ENCODE data around the gene SFSWAP.
"Not testable (repeated sequence)": the region's sequence is repeated elsewhere in the genome, so short reads cannot be mapped to it uniquely, and the experiment has no call there.

The SFSWAP gene

DNA sequence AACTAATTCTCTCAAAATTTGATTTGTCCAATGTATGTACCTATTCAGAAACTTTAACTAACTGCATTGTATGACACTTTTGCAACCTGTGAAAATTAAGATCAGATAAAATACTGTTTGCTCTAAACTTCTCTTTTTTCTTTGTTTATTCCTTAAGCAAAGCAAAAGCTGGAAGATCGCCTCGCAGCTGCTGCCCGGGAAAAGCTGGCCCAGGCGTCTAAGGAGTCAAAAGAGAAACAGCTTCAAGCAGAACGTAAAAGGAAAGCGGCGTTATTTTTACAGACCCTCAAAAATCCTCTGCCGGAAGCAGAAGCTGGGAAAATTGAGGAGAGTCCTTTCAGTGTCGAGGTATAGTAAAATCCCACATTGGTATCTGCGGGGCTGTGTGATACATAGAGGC is 55.1 kb downstream of the SFSWAP start:
- DNase-seq, result no peak

DNA sequence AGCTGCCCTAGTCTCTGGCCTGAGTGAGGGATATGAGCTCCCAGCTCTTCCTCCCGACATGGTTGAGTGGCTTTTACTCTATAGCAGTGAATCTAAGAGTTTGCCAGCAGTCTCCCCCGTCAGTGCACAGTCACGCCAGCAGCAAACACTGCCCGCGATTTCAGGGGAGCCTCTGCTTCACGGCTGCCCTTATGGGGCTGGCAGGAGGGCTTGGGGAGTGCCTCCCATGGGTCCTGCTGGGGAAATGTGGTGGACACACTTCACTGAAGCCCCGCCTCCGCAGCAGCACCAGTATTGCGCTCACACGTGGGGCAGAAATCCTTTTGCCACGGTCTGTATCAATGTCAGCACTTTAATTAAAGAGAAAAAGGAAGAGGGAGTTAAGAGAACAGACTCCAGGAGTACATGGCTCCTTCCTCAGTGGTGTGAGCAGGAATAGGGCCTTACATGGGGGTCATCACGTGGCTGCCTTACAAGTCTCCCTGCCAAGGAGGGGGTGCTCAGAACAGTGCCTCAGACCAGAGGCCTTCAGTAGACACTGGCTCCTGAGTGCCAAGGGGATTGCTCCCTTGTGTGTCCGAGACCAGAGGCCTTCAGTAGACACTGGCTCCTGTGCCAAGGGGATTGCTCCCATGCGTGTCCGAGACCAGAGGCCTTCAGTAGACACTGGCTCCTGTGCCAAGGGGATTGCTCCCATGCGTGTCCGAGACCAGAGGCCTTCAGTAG is 55.7 kb downstream of the SFSWAP start:
- DNase-seq, result no peak

DNA sequence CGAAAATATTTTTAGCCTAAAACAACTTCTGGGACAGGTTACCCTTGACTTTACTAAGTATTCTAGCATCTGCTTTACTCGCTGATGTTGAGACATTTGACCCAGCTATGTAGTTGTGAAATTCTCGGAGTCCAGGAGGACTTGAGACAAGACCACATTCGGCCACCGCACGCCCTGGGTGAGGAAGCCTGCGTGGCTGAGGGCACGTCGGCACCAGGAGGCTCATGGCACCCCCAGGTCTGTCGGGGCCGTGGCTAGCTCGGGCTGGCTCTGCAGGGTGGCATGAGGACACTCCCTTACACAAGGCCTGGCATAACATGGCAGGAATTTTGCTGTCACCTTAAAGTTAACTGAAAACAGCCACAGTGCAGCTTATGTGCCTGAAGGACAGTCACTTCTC is 59.2 kb downstream of the SFSWAP start:
- DNase-seq, result no peak

DNA sequence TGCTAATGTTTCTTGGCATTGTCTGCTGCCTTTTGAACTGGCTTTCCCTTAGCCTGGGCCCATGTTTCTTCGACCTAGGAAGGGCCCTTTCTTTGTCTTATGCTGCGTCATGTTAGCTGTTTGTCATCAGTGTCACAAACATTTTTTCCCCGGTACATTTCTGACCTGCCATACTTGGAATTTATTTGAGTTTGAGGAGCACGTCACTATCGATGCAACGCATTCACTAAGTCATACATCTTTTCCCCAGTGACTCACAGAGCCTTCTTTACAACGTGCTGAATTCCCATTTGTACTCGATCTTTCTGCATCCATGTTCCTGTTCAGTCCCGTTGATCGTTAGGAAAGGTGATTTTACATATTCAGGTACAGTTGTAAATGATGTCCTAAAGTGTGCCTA is 61.1 kb downstream of the SFSWAP start:
- DNase-seq, result no peak

DNA sequence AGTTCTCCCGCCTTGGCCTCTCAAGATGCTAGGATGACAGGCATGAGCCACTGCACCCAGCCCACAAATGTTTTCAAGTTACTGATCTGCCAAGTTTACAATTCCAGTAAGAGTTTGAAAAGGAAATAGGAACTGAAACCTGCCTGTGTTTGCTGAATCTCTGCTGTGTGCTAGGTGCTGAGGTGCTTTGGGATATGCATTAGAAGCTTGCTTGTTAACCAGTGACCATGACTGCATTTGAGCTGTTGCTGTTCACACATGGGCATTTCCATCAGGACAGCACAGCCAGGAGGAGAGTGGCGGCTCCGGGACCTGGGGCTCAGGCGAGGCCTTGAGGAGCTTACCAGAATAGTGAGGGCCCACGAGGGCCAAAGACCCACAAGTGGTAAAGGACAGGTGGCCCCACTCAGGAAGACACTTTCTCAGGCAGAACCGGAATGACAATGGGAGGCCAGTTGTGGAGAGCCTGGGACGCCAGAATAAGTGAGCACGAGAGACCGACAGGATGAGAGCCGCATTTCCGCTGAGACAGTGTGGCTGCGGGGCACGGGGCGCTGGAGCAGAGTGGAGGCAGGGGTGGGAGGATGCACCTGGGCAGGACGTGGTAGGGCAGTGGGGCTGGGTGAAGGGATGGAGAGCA is 62.8 kb downstream of the SFSWAP start:
- no peak for DNase-seq

DNA sequence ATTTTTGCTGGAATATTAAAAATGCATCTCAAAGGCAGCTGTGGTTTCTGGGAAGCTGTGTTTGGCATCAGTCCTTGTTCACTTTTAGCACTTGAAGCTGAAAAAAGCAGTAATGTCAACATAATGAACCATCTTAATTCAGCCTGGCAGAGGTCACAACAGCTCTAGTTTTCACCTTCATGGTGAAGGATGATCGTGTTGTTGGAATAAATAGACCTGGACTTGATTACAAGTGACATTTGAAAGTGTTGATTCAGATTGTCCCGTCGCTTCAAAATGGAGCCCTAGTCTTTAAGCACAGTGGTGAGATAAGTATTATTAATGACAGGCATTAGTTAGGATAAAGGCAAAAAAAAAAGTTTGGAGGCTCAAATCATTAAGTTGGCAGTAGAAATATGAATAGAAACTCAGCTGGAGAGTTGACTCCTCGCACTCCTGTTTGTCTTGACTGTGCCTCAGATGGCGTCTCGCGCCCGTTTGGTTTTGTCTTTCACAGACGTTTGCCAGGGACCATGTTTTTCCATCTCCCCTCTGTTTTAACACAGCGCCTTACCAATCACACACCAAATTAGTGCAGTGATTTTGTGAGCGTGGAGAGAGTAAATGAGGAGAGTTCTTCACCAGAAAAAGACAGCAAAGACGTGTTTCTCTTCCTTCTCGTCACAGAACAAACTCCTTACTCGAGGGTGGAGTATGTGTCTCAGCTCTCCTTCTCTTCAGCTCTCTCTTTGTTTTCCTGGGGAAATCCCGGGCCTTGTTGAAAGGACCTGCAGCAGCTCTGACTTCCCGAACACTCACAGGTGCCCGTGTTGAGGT is 63.9 kb downstream of the SFSWAP start:
- DNase-seq, result no peak

DNA sequence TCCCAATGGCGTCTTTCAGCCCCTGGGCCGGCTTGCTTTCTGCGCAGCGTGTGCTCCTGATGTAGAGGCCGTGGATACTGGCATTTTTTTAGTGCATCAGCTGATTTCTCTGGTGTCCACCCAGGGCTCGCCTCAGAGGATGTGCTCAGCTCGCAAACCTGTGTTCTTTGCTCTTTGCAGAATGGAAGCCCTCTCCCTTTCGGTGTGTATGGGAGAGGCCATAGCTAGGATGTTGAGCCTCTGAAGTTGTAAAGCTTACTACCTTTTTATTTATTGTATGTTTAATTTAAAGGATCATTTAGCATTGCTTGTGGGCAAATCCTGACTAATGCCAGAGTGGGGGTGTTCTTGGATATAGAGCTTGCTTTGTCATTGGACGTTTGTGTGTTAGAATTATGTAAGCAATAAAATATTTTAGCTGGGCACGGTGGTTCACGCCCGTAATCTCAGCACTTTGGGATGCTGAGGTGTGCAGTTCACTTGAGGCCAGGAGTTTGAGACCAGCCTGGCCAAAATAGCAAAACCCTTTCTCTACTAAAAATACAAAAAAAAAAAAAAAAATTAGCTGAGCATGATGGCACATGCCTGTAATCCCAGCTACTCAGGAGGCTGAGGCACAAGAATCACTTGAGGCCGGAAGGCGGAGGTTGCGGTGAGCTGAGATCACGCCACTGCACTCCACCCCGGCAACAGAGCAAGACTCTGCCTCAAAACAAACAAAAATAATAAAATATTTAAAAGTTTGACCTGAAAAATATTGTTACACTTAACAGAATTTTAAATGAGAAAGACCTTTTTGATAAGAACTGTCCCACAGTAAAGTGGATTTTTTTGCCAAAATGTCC is 64.7 kb downstream of the SFSWAP start:
- no peak for DNase-seq

DNA sequence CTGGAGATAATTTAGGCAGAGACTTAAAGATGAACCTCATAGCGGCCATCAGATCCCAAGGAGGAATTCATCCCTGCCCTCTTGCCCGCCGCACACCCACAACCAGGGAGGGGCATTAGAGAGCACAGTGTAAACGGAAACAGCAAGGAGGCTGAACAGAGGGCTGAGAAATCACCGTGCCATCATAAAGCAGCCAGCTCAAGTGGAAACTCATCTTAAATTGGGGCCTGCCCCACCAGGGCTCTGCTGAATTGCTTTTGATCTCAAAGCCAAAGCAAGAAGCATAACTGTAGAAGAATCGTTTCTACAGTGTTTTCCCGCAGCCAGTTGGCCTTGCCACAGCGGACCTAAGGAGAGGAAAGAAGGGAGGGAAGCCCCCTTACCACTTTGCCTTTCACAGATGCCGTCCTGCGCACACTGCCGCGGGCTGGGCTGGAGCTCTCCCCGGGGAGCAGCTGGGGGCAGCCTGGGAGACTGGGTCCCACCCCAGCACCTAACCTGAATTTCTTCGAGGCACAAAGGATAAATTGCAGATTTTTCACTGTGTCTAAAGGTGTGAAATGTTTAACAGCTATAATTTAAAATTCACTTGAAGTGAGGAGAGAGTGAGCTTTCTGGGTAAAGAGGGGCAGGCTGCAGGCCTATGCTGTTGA is 65.5 kb downstream of the SFSWAP start:
- no peak for DNase-seq

DNA sequence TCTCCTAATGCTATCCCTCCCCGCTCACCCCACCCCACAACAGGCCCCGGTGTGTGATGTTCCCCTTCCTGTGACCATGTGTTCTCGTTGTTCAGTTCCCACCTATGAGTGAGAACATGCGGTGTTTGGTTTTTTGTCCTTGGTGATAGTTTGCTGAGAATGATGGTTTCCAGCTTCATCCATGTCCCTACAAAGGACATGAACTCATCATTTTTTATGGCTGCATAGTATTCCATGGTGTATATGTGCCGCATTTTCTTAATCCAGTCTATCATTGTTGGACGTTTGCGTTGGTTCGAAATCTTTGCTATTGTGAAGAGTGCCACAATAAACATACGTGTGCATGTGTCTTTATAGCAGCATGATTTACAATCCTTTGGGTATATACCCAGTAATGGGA is 66.4 kb downstream of the SFSWAP start:
- not testable (repeated sequence) for DNase-seq

DNA sequence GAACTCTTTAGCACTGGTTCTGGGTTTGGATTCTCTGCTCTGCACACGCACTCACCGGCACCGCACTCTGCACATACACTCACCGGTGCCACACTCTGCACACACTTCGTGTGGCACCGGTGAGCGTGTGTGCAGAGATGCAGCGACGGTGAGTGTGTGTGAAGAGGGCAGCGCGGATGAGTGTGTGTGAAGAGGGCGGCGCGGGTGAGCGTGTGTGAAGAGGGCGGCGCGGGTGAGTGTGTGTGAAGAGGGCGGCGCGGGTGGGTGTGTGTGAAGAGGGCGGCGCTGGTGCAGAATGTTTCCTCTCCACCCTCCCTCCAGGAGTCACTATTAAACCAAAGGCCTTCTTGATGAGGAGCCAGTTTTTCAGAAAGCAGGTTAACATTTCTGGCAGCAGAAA is 68.1 kb downstream of the SFSWAP start:
- DNase-seq, result no peak

DNA sequence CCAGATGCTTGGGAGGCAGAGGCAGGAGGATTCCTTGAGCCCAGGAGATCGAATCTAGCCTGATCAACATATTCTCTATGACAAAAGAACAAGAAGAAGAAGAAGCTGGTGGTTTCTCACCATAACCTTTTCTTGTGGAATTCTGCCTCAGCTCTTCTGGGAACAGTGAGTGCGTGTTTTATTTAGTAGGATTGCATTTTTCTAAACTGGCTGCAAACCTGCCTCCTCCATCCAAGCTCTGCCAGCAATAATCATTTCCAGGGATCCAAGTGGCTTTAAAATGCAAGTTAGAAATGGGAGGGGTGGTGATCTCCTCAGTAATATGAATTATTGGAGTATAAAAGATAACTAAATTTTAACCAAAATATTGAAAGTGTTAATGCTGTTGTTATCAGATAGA is 71.2 kb downstream of the SFSWAP start:
- DNase-seq, result no peak

DNA sequence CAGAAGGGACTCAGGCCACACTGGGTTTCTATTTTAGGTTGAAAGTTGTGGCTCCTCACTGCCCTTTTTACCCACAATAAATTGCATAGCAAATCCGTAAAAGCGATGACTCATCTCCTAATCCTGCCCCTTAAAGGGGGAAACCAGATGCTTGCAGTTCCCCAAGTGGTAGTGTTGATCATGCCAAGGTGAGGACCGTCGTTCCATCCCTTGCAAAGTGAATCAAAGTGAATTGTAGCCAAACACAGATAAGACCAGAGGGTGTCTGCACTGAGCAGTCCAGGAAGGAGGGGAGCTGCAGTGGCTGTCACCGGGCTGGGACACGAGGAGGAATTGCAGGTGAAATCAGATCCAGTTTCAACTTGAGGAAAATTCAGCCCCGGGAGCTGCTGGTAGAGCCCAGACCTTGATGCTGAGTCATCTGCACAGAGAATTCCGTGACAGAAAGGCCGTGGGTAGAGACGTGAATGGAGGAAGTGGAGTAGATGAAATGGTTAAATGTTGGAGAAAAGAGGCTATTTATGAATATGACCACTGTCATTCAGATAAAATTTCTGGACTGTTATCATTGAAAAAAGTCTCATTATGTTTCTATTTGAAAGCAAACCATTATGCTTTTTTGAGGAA is 73.1 kb downstream of the SFSWAP start:
- peak; percentile 81 for DNase-seq

DNA sequence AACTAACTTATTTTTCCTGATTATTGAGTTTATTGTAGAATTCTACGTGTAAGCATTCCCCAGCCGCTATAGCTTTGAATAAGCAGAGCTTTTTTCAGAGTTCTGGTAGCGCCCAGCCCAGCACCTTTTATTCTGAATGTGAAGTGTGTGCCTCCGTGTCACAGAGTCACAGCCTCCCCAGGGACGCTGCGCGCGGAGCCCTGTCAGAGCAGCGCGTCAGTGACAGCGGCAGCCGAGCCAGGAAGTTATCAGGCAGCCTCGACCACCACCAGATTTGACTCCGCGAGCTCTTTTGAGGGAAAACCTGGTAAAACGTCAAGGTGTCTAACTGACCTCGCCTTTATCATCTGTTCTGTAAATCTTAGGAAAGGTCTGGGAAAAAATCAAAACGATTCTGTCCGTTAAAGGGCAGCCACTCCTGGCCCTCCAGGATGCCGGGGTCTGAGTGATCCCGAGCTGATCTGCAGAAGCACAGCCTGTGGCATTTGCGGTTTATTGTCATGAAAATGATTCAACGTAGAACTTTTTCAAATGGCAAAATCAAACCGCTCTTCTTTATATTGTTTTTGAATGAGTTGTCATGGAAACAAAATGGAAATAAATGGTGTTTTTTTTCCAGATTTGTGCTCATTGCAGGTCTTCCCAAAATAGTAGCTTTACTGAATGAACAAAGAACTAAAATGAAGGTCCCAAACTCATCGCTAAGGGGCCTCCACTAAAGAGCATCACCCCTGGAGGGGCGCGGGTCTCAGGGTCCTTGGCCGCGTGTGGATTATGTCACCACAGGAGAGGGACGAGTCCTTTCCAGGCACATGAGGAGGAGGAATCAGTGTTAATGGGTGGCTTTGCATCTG is 74.2 kb downstream of the SFSWAP start:
- DNase-seq, result peak; percentile 57

DNA sequence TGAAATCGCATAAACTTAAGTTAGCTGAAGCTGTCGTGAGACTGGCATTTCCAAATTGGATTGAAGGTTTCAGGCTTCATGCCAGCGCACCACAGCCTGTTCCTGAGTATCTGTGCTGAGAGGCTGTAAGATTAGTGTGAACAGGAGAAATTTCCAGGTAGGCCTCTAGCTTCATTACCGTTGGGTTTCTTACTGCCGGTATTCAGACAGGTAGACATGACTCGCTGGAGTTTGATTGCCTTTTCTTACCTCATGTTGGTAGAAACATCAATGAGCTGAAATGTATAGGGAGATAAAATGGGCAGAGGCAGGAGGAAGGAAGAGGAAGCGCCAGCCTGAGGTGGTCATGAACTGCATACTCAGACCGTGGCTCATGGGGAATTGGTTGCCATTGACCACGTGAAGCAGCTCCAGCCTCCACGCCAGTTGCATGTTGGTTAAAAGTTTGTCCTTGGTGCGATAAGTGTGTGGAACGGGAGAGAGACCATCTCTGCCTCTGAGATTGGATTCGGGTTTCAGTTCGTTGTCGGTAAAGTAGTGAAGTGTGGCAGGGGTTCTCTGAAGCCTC is 75.0 kb downstream of the SFSWAP start:
- no peak for DNase-seq

DNA sequence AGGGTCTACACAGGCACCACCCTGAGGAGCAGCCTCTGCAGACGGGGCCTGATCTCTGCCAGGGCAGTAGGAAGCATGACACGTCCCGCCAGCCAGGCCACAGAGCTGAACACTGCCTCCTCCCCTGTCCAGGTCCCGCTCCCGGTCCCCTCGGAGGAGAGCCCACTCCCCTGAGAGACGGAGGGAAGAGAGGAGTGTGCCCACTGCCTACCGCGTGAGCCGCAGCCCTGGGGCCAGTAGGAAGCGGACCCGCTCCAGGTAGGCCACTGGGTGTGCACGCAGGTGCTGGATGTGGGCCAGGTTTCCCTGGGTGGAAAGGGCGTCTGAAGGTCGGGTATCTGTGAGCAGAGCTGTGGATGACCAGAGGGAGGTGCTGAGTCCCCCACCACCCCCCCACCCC is 75.4 kb downstream of the SFSWAP start:
- DNase-seq, result no peak

DNA sequence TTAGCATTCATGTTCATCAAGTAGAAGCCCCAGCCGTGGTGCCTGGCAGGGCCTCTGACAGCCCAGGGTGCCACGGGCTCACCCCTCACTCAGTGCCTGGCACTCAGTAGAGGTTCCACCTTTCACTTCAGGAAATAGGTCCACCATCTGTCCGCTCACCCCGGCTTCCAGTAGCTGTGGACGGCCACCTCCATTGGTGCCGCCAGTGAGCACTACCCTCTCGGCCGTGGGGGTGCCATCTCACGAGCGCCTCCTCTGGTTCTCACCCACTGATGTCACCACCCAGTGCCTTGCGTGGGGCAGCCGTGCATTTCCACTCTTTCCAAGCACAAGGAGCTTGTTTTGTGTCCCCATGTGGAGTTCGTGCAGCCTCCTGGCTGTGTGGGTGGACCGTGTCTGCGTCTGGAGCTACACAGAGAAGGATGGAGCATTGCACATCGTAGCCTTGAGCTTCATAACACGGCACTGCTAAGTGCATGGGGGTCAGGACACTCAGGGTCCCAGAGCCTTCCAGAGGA is 76.3 kb downstream of the SFSWAP start:
- no peak for DNase-seq

DNA sequence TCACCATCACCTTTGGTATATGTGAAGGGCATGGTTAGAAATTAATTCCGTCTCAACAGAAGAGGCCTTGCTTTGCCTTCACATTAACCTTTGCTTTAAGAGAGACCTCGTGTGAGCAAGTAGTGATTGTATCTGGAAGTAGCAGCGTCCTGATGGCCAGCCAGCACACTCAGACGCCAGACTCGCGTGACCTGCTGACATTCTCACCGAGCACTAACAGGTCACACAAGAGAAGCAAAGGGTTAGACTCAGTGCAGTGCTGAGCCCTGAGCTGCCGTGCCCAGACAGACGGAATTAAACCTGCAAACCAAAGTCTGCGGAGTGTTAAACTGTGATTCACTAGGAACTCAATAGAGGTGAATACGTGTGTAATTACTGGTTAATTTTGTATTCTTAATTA is 77.2 kb downstream of the SFSWAP start:
- no peak for DNase-seq

DNA sequence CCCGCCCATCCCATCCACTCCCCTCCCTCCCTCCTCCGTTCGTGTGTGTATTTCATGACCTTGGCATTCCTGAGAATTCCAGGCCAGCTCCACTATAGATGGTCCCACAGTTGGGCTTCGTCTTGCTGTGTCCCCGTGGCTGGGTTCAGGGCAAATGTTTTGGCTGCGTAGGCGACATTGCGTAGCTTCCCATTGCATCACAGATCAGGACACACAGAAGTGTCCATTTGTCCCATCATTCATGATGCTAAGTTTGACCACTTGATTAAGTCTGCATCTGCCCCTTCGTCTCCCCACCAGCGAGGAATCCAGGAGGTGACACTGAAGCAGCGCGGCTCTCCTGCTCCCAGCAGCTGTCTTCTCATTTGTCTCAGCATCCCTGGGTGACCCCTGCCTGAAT is 78.7 kb downstream of the SFSWAP start:
- no peak for DNase-seq

DNA sequence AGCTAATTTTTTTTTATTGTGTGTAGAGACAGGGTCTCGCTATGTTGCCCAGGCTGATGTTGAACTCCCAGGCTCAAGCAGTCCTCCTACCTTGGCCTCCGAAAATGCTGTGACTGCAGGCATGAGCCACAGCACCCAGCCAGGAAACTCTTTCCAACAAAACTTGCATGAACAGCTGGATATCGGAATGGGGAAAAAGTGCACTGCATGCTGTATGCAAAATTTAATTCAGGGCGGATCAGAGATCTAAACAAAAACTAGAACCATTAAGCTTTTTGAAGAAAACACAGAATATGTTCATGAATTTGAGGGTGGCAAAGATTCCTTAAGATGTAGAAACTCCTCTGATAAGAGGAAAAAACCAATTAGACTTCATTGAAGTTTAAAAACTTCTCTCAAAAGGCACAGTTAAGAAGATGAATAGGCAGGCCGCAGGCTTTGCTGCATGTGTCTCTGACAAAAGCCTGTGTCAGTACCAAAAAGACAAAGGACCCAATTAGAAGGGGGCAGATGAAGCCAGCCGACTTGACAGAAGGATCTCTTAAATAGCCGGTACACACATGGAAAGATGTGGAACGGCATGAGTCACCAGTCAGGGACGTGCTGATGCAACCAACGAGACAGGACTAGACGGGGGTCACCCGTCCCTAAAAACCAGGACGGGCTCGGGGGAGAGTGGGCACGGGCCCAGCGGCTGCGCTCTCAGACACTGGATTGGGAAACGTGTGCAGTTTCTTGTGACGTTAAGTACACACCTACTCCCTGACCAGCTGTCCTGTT is 82.5 kb downstream of the SFSWAP start:
- DNase-seq, result peak; percentile 28

DNA sequence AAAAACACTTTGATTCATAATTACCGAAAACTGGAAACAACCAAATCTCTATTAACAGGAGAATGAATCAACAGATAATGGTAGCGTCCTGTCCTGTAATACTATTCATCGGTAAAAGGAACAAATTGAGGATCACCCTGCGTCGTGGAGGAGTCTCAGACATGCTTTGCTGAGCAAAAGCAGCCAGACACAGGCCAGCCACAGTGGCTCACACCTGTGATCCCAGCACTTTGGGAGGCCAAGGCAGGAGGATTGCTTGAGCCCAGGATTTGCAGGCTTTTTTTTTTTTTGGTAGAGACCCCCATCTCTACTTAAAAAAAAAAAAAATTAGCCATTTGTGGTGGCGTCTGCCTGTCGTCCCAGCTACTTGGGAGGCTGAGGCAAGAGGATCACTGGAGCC is 83.2 kb downstream of the SFSWAP start:
- no peak for DNase-seq
